ENCODE measurements around the gene FAM53A. TPM values are rescaled to one million over a fixed set of nuclear protein-coding genes. Genes with fewer than 3 reads are reported as not detected.

The FAM53A gene
- total and polyA plus RNA-seq, 2 donors: 1.0 to 2.0 TPM

GRCh38 chr4:1623400-1623799 is 60.7 kb downstream of the FAM53A start:
- H3K27ac ChIP-seq (ENCODE audit: low read depth in 1 of 2, low read length in 1 of 2): no peak overlapping the region
- no peaks in the 10 kb centered on the region for H3K4me1 ChIP-seq (ENCODE audit: control insufficient read depth in 2 of 2, insufficient read depth in 2 of 2, low read length in 2 of 2)
- WGBS: 96% methylated on average over 38 of the region's 38 CpGs
- H3K27me3 ChIP-seq (ENCODE audit: control insufficient read depth in 2 of 2, insufficient read depth in 1 of 2, low read length in 1 of 2): no peaks in the 10 kb centered on the region
- no peak overlapping the region for H3K4me3 ChIP-seq (ENCODE audit: low read length in 2 of 2)
- H3K36me3 ChIP-seq (ENCODE audit: control insufficient read depth in 2 of 2, insufficient read depth in 2 of 2, low read length in 1 of 2): no peaks in the 10 kb centered on the region
- H3K9me3 ChIP-seq (ENCODE audit: control insufficient read depth in 2 of 2, insufficient read depth in 1 of 2, low read length in 1 of 2): peaks cover 1 to 39% of the 10 kb centered on the region in 2 donors
- DNase-seq (ENCODE audit: low read depth in 6 of 9, low spot score in 9 of 9): no peak

GRCh38 chr4:1622956-1623355 is 61.2 kb downstream of the FAM53A start:
- H3K4me3 ChIP-seq (ENCODE audit: low read length in 2 of 2): no peak overlapping the region
- H3K27me3 ChIP-seq (ENCODE audit: control insufficient read depth in 2 of 2, insufficient read depth in 1 of 2, low read length in 1 of 2): no peaks in the 10 kb centered on the region
- H3K9me3 ChIP-seq (ENCODE audit: control insufficient read depth in 2 of 2, insufficient read depth in 1 of 2, low read length in 1 of 2): peaks cover 1 to 39% of the 10 kb centered on the region in 2 donors
- no peak for DNase-seq (ENCODE audit: low read depth in 6 of 9, low spot score in 9 of 9)
- H3K4me1 ChIP-seq (ENCODE audit: control insufficient read depth in 2 of 2, insufficient read depth in 2 of 2, low read length in 2 of 2): no peaks in the 10 kb centered on the region
- H3K36me3 ChIP-seq (ENCODE audit: control insufficient read depth in 2 of 2, insufficient read depth in 2 of 2, low read length in 1 of 2): no peaks in the 10 kb centered on the region
- no peak overlapping the region for H3K27ac ChIP-seq (ENCODE audit: low read depth in 1 of 2, low read length in 1 of 2)
- WGBS: 87% methylated on average over 17 of the region's 17 CpGs

- Histone ChIP-seq H3K36me3 (ENCODE audit: control insufficient read depth in 2 of 2, insufficient read depth in 2 of 2, low read length in 1 of 2) (no peaks in the 10 kb centered on the region), H3K4me3 (ENCODE audit: low read length in 2 of 2) (no peak overlapping the region), H3K27me3 (ENCODE audit: control insufficient read depth in 2 of 2, insufficient read depth in 1 of 2, low read length in 1 of 2) (no peaks in the 10 kb centered on the region), H3K27ac (ENCODE audit: low read depth in 1 of 2, low read length in 1 of 2) (no peak overlapping the region), H3K4me1 (ENCODE audit: control insufficient read depth in 2 of 2, insufficient read depth in 2 of 2, low read length in 2 of 2) (no peaks in the 10 kb centered on the region), H3K9me3 (ENCODE audit: control insufficient read depth in 2 of 2, insufficient read depth in 1 of 2, low read length in 1 of 2) (peaks cover 1 to 34% of the 10 kb centered on the region in 2 donors)
- WGBS: 88% methylated on average over 11 of the region's 11 CpGs
- DNase-seq (ENCODE audit: low read depth in 6 of 9, low spot score in 9 of 9): no peak
Observed at GRCh38 chr4:1622238-1622637, 61.9 kb downstream of the FAM53A start.

GRCh38 chr4:1621526-1621925 is 62.6 kb downstream of the FAM53A start:
- Histone ChIP-seq H3K9me3 (ENCODE audit: control insufficient read depth in 2 of 2, insufficient read depth in 1 of 2, low read length in 1 of 2) (peaks cover 1 to 27% of the 10 kb centered on the region in 2 donors), H3K27me3 (ENCODE audit: control insufficient read depth in 2 of 2, insufficient read depth in 1 of 2, low read length in 1 of 2) (no peaks in the 10 kb centered on the region), H3K4me3 (ENCODE audit: low read length in 2 of 2) (no peak overlapping the region), H3K27ac (ENCODE audit: low read depth in 1 of 2, low read length in 1 of 2) (no peak overlapping the region), H3K4me1 (ENCODE audit: control insufficient read depth in 2 of 2, insufficient read depth in 2 of 2, low read length in 2 of 2) (no peaks in the 10 kb centered on the region), H3K36me3 (ENCODE audit: control insufficient read depth in 2 of 2, insufficient read depth in 2 of 2, low read length in 1 of 2) (no peaks in the 10 kb centered on the region)
- 94% methylated on average over 10 of the region's 10 CpGs for WGBS
- DNase-seq (ENCODE audit: low read depth in 6 of 9, low spot score in 9 of 9): no peak

GRCh38 chr4:1619151-1619672 is 64.9 kb downstream of the FAM53A start:
- WGBS: 95% methylated on average over 25 of the region's 25 CpGs
- DNase-seq (ENCODE audit: low read depth in 6 of 9, low spot score in 9 of 9): no peak

GRCh38 chr4:1618438-1618837 is 65.7 kb downstream of the FAM53A start:
- H3K4me1 ChIP-seq (ENCODE audit: control insufficient read depth in 2 of 2, insufficient read depth in 2 of 2, low read length in 2 of 2): no peaks in the 10 kb centered on the region
- H3K4me3 ChIP-seq (ENCODE audit: low read length in 2 of 2): no peak overlapping the region
- H3K36me3 ChIP-seq (ENCODE audit: control insufficient read depth in 2 of 2, insufficient read depth in 2 of 2, low read length in 1 of 2): no peaks in the 10 kb centered on the region
- DNase-seq (ENCODE audit: low read depth in 6 of 9, low spot score in 9 of 9): no peak
- H3K27me3 ChIP-seq (ENCODE audit: control insufficient read depth in 2 of 2, insufficient read depth in 1 of 2, low read length in 1 of 2): no peaks in the 10 kb centered on the region
- no peak overlapping the region for H3K27ac ChIP-seq (ENCODE audit: low read depth in 1 of 2, low read length in 1 of 2)
- 92% methylated on average over 12 of the region's 12 CpGs for WGBS
- peaks cover 0 to 1% of the 10 kb centered on the region in 2 donors for H3K9me3 ChIP-seq (ENCODE audit: control insufficient read depth in 2 of 2, insufficient read depth in 1 of 2, low read length in 1 of 2)

More at GRCh38 chr4:1619151-1619672, 64.9 kb downstream of the FAM53A start:
- Histone ChIP-seq H3K27ac (ENCODE audit: low read depth in 1 of 2, low read length in 1 of 2) (no peak overlapping the region), H3K4me1 (ENCODE audit: control insufficient read depth in 2 of 2, insufficient read depth in 2 of 2, low read length in 2 of 2) (no peaks in the 10 kb centered on the region), H3K4me3 (ENCODE audit: low read length in 2 of 2) (no peak overlapping the region), H3K27me3 (ENCODE audit: control insufficient read depth in 2 of 2, insufficient read depth in 1 of 2, low read length in 1 of 2) (no peaks in the 10 kb centered on the region), H3K9me3 (ENCODE audit: control insufficient read depth in 2 of 2, insufficient read depth in 1 of 2, low read length in 1 of 2) (peaks cover 1 to 9% of the 10 kb centered on the region in 2 donors), H3K36me3 (ENCODE audit: control insufficient read depth in 2 of 2, insufficient read depth in 2 of 2, low read length in 1 of 2) (no peaks in the 10 kb centered on the region)

- H3K27ac ChIP-seq (ENCODE audit: low read depth in 1 of 2, low read length in 1 of 2): no peak overlapping the region
- H3K4me1 ChIP-seq (ENCODE audit: control insufficient read depth in 2 of 2, insufficient read depth in 2 of 2, low read length in 2 of 2): no peaks in the 10 kb centered on the region
- H3K36me3 ChIP-seq (ENCODE audit: control insufficient read depth in 2 of 2, insufficient read depth in 2 of 2, low read length in 1 of 2): no peaks in the 10 kb centered on the region
- DNase-seq (ENCODE audit: low read depth in 6 of 9, low spot score in 9 of 9): no peak
- no peak overlapping the region for H3K4me3 ChIP-seq (ENCODE audit: low read length in 2 of 2)
- WGBS: 91% methylated on average over 6 of the region's 6 CpGs
- H3K9me3 ChIP-seq (ENCODE audit: control insufficient read depth in 2 of 2, insufficient read depth in 1 of 2, low read length in 1 of 2): no peaks in the 10 kb centered on the region
- no peaks in the 10 kb centered on the region for H3K27me3 ChIP-seq (ENCODE audit: control insufficient read depth in 2 of 2, insufficient read depth in 1 of 2, low read length in 1 of 2)
Observed at GRCh38 chr4:1616557-1616930, 67.6 kb downstream of the FAM53A start.

- no peak for DNase-seq (ENCODE audit: low read depth in 6 of 9, low spot score in 9 of 9)
- Histone ChIP-seq H3K9me3 (ENCODE audit: control insufficient read depth in 2 of 2, insufficient read depth in 1 of 2, low read length in 1 of 2) (no peaks in the 10 kb centered on the region), H3K4me3 (ENCODE audit: low read length in 2 of 2) (no peak overlapping the region), H3K27me3 (ENCODE audit: control insufficient read depth in 2 of 2, insufficient read depth in 1 of 2, low read length in 1 of 2) (no peaks in the 10 kb centered on the region), H3K36me3 (ENCODE audit: control insufficient read depth in 2 of 2, insufficient read depth in 2 of 2, low read length in 1 of 2) (no peaks in the 10 kb centered on the region), H3K4me1 (ENCODE audit: control insufficient read depth in 2 of 2, insufficient read depth in 2 of 2, low read length in 2 of 2) (no peaks in the 10 kb centered on the region), H3K27ac (ENCODE audit: low read depth in 1 of 2, low read length in 1 of 2) (no peak overlapping the region)
- WGBS: 82% methylated on average over 22 of the region's 22 CpGs
Observed at GRCh38 chr4:1615786-1616556, 68.1 kb downstream of the FAM53A start.

GRCh38 chr4:1614854-1615595 is 69.1 kb downstream of the FAM53A start:
- no peaks in the 10 kb centered on the region for H3K27me3 ChIP-seq (ENCODE audit: control insufficient read depth in 2 of 2, insufficient read depth in 1 of 2, low read length in 1 of 2)
- H3K27ac ChIP-seq (ENCODE audit: low read depth in 1 of 2, low read length in 1 of 2): no peak overlapping the region
- WGBS: 92% methylated on average over 37 of the region's 37 CpGs
- no peak overlapping the region for H3K4me3 ChIP-seq (ENCODE audit: low read length in 2 of 2)
- H3K4me1 ChIP-seq (ENCODE audit: control insufficient read depth in 2 of 2, insufficient read depth in 2 of 2, low read length in 2 of 2): no peaks in the 10 kb centered on the region
- H3K36me3 ChIP-seq (ENCODE audit: control insufficient read depth in 2 of 2, insufficient read depth in 2 of 2, low read length in 1 of 2): no peaks in the 10 kb centered on the region
- H3K9me3 ChIP-seq (ENCODE audit: control insufficient read depth in 2 of 2, insufficient read depth in 1 of 2, low read length in 1 of 2): no peaks in the 10 kb centered on the region
- DNase-seq (ENCODE audit: low read depth in 6 of 9, low spot score in 9 of 9): no peak
